ENCODE results near the gene FKBP5.
"Not testable (repeated sequence)": the region's sequence is repeated elsewhere in the genome, so short reads cannot be mapped to it uniquely, and the experiment has no call there.

GRCh38 chr6:35535847-35536246 lies 152.9 kb downstream of the FKBP5 start:
- not testable (repeated sequence) for TF ChIP-seq POLR2AphosphoS5 (IDR thresholded peaks at IDR 0.05; ENCODE audit: low read depth, low read length); POLR2A (IDR thresholded peaks at IDR 0.05; ENCODE audit: low read depth, low read length); TAF1 (IDR thresholded peaks at IDR 0.05; ENCODE audit: borderline replicate concordance, low read depth, low read length)

Measured in GM12892 (cell line).